ENCODE measurements around the gene AP2A2.

DNA sequence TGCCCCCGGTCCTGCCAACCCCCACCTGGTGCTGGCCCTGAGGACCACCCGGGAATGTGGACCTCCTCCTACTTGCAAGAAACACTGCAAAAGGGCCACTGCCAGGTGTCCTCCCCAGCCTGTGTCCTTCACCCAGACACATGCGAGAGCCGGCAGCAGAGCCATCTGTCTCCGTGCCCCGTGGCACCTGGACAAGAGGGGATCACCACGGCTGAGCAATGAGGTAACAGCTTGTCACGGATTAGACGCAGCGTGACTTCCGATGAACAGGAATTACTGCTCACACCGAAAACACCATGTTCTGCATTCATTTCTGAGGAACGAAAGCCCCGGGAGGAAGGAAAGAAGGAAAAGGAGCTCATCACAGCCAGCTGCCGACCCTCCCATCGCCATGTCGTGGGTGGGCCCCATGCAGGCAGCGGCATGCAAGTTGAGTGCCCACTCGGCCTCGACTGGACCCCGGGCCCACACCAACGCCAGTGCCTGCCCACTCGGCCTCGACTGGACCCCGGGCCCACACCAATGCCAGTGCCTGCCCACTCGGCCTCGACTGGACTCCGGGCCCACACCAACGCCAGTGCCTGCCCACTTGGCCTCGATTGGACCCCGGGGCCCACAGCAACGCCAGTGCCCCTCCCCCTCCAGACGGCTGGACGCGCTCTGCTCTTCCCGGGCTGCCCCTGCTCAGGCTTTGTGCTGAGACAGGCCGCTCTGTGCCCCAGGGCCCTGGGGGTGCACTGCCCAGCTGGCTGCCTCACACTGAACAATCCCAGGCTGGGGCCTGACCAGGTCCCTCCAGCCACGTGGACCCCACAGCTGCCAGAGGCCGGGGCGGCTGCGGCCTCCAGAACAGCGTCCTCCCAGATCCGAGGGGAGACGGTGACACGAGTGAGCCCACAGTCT lies 37.1 kb upstream of the AP2A2 start:
- no peak for TF ChIP-seq POLR2A (IDR thresholded peaks at IDR 0.05)
- TF ChIP-seq, protein P1, sequence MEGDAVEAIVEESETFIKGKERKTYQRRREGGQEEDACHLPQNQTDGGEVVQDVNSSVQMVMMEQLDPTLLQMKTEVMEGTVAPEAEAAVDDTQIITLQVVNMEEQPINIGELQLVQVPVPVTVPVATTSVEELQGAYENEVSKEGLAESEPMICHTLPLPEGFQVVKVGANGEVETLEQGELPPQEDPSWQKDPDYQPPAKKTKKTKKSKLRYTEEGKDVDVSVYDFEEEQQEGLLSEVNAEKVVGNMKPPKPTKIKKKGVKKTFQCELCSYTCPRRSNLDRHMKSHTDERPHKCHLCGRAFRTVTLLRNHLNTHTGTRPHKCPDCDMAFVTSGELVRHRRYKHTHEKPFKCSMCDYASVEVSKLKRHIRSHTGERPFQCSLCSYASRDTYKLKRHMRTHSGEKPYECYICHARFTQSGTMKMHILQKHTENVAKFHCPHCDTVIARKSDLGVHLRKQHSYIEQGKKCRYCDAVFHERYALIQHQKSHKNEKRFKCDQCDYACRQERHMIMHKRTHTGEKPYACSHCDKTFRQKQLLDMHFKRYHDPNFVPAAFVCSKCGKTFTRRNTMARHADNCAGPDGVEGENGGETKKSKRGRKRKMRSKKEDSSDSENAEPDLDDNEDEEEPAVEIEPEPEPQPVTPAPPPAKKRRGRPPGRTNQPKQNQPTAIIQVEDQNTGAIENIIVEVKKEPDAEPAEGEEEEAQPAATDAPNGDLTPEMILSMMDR (IDR thresholded peaks at IDR 0.05) = no peak
- no peak for TF ChIP-seq POLR2AphosphoS5 (IDR thresholded peaks at IDR 0.05)
